Activated CD4-positive, CD25-positive, alpha-beta regulatory T cell (primary cell): ENCODE results near the gene LRRC49.
"Not testable (repeated sequence)": the region's sequence is repeated elsewhere in the genome, so short reads cannot be mapped to it uniquely, and the experiment has no call there.

ENCODE experiments used
- DNase-seq, 4 experiments: peaks; one replicate each; lab custom pipeline; 2025; lab: John Stamatoyannopoulos, UW

The LRRC49 gene

DNA sequence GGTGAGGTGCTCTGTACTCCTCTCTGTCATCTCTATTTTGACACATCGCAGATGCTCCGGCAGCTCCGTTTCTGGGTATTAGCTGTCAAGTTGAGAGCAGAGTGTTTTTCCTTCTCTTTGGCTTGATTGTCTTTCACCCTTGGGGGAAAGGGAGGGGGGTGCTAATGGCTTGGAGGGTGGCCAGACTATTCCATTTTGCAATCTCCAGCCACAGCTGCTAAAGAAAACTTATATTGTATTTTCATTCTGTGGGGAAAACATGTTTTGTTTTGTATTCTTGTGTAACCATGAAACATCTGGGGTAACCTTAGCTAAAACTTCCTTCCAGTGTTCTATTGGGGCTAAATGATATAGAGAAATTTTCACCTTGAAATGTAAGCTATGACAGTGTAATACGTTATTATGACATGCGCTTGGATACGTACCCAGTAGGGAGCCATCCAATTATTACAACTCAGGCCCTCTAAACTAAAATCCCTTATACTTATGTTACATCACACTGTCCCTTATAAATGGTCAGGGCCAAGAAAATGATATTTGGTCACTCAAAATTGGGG, 24.6 kb upstream of the LRRC49 start:
- no peak for DNase-seq

DNA sequence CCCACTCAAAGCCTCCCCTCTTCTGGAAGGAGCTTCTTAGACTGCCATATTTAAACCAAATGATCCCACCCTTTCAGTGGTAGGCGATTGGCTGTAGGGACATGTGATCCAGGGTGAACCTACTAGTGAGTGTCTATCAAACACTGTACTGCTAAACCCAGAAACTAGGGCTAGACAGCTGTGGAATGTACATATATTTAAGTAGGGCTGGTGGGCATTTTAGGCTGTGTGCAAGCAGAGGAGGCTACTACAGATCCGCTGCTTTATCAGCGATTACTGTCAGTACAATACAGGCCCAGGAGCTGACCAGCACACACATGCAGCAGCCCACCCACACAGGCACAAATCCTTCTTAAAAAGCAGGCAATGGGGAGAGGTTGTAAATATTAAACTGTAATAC, 23.3 kb upstream of the LRRC49 start:
- DNase-seq: no peak

DNA sequence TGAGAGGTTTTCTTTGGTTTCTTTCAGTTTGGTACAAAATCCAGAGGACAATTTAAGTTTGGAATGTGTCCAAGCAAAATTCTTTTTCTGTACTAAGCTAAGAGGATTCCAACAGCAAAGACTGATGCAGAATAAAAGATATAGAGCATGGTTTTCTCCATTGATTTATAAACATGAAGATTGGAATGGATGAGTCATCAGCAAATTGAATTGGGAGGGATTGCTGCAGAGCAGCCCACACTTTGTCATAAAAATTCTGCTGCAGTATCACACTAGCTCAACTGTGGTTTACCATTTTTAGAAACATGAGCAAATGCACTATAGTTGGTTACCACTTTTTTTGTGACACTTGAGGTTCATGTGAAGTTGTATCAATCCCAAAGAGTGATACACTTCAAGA, 22.6 kb upstream of the LRRC49 start:
- DNase-seq: no peak

DNA sequence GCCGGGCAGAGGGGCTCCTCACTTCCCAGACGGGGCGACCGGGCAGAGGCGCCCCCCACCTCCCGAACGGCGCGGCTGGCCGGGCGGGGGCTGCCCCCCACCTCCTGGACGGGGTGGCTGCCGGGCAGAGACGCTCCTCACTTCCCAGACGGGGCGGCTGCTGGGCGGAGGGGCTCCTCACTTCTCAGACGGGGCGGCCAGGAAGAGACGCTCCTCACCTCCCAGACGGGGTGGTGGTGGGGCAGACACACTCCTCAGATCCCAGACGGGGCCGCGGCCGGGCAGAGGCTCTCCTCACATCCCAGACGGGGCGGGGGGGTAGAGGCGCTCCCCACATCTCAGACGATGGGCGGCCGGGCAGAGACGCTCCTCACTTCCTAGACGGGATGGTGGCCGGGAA, 21.1 kb upstream of the LRRC49 start:
- DNase-seq: not testable (repeated sequence)

DNA sequence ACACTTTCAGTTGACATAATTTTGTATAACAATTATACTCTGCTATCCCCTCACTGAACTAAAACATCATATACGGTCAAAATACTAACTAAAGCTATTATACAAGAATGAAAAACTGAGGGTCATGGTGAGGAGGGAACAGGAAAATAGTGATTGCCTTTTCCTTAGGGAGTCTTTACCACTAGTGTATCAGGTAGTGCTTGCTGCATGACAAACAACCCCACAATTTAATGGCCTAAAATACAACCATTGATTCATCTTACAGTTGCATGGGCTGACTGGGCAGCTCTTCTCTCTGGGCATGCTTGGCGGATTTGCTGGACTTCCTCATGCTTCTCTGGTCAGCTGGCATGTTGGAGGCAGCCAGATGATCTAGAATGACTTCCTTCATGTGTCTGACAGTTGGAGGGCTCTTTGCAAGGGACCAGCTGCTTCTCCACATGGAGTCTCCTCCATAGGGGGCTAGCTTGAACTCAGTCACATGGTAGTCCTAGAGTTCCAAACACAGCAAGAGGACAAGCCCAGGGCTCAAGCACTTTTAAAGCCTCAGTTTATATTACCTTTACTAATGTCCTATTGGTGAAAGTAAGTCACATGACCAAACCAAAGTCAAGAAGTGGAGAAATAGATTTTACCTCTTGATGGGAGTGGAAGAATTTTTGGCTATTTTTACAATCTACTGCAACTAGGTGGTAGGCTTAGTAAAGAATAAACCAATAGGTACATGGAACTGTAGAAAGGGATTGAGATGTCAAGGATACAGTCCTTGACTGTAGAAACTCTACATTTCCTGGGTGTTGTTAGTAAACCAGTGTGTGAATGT, 19.2 kb upstream of the LRRC49 start:
- DNase-seq: no peak

DNA sequence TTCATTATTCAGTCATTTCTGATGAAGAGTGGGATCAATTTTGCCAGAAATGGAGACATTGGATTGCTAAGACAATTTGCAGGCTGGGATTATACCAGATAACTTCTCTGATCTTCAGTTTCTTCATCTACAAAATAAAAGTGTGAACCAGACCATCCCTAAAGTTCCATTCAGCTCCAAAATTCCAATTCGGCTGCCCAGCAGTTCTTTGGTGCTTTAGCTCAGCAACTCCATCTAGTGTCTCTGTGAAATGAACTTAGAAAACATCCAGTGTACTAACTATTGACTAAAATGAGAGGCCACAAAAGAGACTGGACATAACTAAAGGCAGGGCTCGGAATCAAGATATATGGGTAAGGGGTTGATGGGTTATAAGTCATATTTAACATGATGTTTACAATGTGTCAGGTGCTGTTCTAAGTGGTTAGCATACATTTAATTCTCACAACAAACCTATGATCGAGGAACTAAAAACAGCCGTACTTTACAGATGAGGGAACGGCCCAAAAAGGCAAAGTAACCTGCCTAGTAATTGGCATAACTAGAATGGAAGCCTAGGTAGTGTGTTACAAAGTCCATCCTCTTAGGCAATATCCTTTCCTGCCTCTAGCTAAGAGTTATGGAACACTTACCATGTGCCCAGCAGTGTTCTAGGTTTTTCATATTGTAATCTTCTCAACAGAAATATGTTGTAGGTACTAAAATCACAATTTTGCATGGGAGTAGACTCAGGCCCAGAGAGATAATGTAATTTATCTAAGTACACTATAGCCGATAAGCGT, 17.4 kb upstream of the LRRC49 start:
- DNase-seq: no peak

DNA sequence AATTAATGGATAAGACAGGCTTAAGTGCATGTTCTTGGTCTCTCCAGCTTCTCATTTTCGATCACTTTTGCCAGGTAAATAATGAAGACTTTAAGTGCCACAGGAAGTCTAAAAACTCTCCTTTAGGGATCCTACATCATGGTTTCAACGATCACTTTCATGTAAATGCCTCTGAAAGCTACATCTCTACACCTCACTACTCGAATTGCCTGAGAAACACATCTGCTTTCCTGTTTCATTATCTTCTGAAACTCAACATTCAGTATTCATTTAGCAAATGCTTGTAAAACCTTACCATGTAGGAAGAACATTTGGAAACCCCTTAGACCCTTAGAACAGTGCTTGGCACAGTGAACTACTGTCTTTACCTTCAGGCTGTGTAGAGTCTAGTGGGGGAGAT, 16.6 kb upstream of the LRRC49 start:
- no peak for DNase-seq

DNA sequence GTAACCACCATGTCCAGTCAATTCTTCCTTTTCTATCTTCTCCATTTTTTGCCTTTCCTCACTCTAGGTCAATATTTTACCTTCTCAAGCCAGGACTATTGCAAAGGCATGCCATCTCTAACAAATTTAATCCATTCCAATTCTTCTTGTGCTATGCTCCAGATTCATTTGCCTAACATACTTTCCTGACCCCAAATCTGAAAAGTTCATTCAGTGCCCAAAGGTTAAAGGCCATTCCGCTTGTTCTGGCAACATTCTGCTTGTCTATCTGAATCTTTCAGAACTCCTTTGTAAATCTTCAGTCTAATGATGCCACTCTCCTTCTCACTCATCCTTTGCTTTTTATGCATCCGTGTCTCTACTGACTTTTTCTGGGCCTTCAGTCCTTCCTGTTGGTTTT, 15.9 kb upstream of the LRRC49 start:
- DNase-seq: no peak

DNA sequence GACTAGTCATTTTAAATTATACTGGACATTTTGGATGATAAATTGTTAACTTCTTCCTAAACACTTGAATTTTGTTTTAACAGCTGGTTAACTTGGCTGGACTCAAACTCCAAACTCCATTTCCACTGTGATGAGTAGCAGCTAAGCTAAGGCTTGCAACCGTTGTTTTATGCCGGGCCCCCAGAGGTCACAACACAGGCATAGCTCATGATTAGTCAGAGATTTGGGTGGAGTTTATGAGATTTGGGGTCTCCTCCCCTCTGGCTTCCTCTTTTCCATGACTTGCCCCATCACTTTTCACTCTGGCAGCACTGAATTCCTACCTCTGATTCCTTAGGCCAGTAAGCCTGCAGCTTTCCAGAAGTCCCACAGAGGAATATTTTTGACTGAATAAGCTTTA, 13.2 kb upstream of the LRRC49 start:
- no peak for DNase-seq

DNA sequence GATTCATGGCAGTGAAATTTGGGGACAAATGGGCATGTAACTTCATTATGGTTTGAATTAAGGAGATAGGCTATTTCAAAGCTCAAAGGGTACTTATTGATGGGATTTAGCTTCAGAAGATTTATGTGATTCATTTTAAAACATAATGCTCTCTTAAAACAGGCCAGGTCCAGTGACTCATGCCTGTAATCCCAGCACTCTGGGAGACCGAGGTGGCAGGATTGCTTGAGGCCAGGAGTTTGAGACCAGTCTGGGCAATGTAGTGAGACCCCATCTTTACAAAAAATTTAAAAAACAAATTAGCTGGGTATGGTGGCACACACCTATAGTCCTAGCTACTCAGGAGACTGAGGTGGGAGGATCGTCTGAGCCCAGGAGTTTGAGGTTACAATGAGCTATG, 11.8 kb upstream of the LRRC49 start:
- DNase-seq: no peak

DNA sequence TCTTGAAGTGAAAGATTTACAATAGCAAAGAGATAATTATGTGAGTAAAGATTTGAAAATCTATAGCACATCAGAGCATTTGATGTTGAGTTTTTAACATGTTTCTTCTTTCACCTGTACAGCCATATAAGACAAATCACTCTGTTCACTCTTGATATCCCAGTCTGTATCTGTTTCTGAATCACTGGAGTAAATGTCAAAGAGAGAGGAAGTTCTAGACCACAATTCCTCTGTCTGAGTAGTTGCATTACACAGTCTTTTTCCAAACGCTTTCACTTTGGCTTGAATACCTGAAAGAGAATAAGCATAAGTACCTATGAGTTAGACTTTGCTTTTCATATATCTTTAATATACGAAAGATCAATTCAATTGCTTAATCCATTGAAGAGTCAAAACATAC, 10.3 kb upstream of the LRRC49 start:
- DNase-seq: no peak

DNA sequence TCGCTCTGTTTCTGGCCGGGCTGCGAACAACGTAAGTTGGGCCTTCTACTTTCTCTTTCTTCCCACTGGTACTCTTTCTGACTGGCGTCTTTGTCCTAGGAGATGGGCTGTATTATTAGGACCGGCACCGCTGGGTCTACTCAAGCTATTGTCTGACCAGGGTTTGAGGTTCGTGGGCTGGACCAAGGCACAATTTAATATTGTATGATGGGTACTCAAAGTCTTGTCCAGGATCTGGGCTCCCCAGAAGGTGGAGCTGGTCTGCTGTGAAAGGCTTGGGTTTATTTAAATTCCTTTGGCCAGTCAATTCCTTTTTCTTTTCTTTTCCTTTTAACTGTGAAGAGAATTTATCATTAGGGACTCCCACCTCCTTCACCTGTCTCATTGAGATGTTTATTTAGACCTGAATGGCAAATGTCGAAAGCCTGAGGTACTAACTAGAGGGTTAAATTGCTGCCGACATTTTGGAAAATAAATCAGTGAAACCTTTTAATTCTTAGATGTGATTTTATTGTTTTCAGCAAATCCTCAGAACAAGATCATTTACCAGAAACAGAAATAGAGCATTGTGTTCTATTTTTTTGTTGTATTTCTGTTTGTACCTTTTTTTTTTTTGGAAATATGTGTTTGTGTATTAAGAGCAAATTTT, 410 bp downstream of the LRRC49 start:
- DNase-seq: no peak

DNA sequence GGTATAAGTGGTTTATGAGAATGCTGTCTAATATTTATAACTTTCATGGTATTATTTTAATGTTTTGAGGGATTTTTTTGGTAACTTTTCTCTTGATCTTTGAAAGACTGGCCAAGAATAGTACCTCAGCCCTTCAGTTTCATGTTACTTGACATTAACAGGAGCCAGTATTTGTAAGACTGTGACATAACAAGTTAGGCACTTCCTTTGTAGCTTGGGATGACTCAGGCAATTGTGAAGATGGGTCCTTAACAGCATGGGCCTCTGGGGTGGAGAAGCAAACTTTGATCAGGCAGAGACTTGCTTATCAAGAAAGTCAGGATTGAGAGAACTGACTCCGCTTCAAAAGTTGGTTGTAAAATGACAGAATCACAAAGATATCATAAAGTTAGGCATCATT, 9.5 kb downstream of the LRRC49 start:
- DNase-seq: no peak

DNA sequence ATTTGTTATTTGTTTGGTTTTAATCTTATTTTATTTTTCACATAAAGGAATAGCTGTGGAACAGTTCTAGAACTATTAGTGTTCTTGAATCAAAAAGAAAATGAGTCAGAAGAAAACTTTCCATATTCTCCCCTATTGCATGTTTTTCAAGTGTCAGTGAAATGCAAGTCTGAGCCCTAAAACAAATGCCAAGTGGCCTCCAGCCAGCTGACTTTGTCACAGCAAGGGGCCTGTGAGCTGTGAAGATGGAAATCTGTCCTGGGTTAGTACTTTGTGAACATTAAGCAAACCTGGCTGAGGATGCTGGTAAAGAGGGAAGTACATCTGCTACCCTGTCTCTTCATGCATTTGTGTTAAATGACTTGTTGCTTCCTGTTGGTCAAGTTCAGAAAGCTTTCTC, 14.2 kb downstream of the LRRC49 start:
- DNase-seq: no peak

DNA sequence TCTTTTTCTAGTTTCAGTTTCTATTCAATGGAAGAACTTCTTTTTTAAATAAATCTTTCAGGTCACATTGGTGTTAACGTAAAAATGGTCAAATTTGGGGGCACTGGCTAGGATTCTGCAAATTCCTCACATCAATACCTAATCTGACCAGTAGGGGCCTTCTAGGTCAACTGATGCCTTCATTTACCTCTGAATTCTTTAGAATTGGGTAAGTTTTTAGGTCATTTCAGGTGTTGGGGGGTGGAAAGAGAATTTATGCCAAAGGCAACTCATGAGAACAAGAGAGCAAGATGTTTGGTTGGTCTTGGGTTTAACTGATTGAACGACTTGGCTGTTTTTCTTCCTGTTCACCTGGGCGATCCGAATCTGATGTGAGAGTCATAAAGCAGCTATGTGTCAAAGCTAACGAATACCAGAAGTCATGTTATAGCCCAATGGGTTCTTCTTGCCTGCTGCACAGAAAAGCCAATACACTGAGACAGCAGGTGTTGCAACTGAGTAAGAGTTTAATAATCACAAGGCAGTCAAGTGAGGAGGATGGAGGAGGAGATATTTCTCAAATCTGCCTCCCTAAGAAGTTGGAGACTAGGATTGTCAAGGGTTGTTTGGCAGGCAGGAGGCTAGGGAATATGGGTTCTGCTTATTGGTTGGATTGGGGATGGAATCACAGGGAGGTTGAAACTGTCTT, 15.3 kb downstream of the LRRC49 start:
- no peak for DNase-seq

DNA sequence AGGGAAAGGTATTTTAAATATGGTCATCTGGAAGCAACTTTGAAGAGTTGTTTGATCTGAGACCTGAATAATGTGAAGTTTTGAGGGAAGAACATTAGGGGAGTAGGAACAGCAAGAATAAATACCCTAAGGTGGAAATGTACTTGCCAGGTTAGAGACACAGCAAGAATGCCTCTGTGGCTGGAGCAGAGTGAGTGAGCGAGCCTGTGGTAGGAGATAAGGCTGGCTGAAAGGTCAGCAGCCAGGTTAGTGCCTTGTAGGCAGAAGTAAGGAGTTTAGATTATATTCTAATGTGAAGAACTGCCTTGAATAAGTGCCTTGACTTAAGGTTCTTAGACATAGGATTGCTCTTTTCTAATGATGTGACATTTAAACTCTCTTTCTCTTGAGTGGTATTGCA, 18.3 kb downstream of the LRRC49 start:
- DNase-seq: no peak

DNA sequence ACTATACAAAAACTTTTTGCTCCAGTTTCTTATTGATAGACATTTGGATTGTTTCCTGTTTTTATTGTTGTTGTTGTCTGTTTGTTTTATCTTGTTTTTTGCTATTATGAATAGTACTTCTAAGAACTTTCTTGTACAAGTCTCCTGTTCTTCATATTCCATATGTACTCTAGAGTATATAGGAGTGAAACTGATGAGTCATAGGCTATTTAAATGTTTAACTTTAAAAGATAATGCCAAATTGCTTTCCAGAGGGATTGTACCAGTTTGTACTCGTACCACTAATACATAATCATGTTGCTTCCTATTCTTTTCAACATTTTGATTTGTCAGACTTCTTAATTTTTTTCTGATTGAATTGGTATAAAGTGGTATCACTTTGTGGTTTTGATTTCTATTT, 19.6 kb downstream of the LRRC49 start:
- no peak for DNase-seq

DNA sequence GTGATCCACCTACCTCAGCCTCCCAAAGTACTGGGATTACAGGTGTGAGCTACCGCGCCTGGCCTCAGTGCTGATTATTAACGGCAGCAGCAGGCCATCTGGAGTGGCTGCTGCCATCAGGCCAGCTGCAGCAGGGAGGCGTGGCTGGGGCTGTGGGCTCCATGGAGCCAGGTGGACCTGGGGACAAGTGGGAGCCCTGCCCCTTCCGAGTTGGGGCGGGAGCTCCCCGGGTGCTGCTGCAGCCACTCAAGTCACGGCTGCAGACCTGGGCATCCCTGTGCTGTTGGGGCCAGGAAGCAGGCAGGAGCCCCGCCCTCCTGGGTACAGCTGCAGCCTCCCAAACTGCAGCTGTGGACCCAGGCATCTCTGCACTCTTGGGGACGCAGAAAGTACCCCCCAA, 23.9 kb downstream of the LRRC49 start:
- DNase-seq: no peak

DNA sequence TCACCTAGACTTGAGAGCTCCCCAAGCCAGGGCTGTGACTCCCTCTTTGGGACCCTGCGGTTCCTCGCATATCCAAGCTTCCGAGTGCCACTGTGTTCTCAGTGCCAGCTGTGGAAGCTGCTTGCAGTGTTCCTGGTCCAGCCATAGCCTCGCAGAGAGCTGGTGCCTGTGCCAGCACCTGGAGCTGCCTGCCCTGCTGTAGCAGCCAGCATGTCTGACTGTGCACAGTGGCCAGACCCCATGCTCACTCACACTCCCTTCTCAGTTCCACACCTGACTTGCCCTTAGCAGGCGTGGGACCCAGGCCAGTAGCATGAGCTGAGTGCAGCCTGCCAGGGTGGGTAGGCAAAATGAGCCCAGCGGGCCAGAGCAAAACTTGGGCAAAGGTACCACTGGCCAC, 25.3 kb downstream of the LRRC49 start:
- DNase-seq: no peak

DNA sequence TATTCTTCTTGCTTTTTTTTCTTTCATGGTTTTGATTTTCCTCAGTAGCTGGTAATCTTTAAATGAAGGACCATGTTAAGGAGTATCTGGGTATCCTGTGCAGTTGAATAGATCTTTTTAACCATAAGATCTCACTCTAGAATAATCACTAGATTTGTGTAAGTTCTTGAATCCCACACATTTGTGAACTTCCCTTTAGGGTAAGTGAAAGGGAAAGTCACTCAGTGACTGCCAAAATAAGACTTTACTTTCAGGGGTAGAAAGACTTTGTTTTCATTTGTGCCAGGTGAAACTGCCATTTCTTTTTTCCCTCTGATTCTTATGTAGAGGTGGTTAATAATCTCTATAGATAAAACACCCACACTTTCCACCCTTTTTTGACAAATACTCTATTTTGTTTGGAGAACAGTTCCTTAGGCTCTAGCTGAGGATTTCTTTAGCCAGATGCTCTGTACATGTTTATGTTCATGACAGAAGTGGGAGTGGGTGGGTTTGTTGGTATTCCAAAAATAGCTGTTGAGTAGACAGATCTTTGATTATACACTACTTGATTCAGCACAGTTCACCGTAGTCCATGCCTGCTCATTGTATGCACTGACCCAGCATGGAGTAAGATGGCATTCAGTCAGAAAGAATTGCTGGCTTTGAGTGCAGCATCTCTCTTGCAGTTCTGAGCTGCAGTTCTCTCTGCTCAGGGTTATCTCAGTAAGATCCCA, 28.5 kb downstream of the LRRC49 start:
- no peak for DNase-seq

DNA sequence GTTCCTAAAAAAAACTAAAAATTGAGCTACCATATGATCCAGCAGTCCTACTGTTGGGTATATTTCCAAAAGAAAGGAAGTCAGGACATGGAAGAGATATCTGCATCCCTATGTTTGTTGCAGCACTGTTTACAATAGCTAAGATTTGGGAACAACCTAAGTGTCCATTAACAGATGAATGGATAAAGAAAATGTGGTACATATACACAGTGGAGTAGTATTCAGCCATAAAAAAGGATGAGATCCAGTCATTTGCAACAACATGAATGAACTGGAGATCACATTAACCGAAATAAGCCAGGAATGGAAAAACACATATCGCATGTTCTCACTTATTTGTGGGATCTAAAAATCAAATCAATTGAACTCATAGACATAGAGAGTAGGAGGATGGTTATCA, 29.5 kb downstream of the LRRC49 start:
- DNase-seq: no peak
